Activated B cell treated with CpG ODN at 0.5 μM for 24 hours (primary cell): ENCODE measurements around the gene TRPM4. TPM values are rescaled to one million over a fixed set of nuclear protein-coding genes. Genes with fewer than 3 reads are reported as not detected.

ENCODE experiments used
- ATAC-seq: fragments of 200-7000 bp; cut with Tn5 transposase; one replicate; pipeline ENCODE4 v1.10.0; 2021; ENCODE audit warnings: low read depth, mild to moderate bottlenecking, moderate library complexity
- CTCF ChIA-PET: fragments of 350-600 bp; sonication (Branson Sonifier 250); formaldehyde crosslinking; loops from one replicate; lab custom pipeline; 2021; ENCODE audit warnings: antibody characterized with exemption; lab: Charles Lee
- POLR2A ChIA-PET: fragments of 350-600 bp; sonication (Branson Sonifier 250); formaldehyde crosslinking; loops from one replicate; lab custom pipeline; 2021; ENCODE audit warnings: antibody characterized with exemption; lab: Charles Lee
- DNase-seq: peaks from one replicate; pipeline ENCODE4 v3.0.0; 2022
- H3K27ac Mint-ChIP-seq: one replicate; pipeline ENCODE4 v1.8.0; 2020; ENCODE audit warnings: mixed read lengths
- H3K27me3 Mint-ChIP-seq: one replicate; pipeline ENCODE4 v1.8.0; 2021; ENCODE audit warnings: mixed read lengths
- H3K36me3 Mint-ChIP-seq: one replicate; pipeline ENCODE4 v1.8.0; 2021; ENCODE audit warnings: low read depth, mixed read lengths
- H3K4me1 Mint-ChIP-seq: one replicate; pipeline ENCODE4 v1.8.0; 2021; ENCODE audit warnings: mixed read lengths
- H3K4me3 Mint-ChIP-seq: one replicate; pipeline ENCODE4 v1.8.0; 2020; ENCODE audit warnings: mild to moderate bottlenecking, mixed read lengths
- H3K9me3 Mint-ChIP-seq: one replicate; pipeline ENCODE4 v1.8.0; 2020; ENCODE audit warnings: mixed read lengths
- CTCF ChIP-seq: fragments of 200-600 bp; IDR thresholded peaks from one replicate; pipeline ENCODE4 v1.8.0; 2022; ENCODE audit warnings: antibody characterized with exemption, mild to moderate bottlenecking
- intact Hi-C: fragments of 100-400 bp; cut with micrococcal nuclease; formaldehyde crosslinking; loops from one replicate; pipeline ENCODE4 v1.15.1; 2024
- total RNA-seq: library from RNA; stranded (reverse); gene quantifications from 2 replicates; pipeline ENCODE4 v1.2.3, GENCODE V29; 2022

TRPM4 gene
- total RNA-seq, 1 donor from 2014 or later = not detected

- no peak overlapping the region for H3K4me3 Mint-ChIP-seq
- DNase-seq (no peak), ATAC-seq (no peak)
- H3K27ac Mint-ChIP-seq = no peak overlapping the region
- no peaks in the 10 kb centered on the region for H3K4me1 Mint-ChIP-seq
- no peaks in the 10 kb centered on the region for H3K9me3 Mint-ChIP-seq
- no peaks in the 10 kb centered on the region for H3K36me3 Mint-ChIP-seq
- H3K27me3 Mint-ChIP-seq = peaks cover 22% of the 10 kb centered on the region
- POLR2A ChIA-PET = no interaction called here
- no peak for TF ChIP-seq CTCF
- intact Hi-C loops = no loop called here
- CTCF ChIA-PET = no interaction called here
Measured at GRCh38 chr19:49165111-49165750, 7.6 kb downstream of the TRPM4 start.

GRCh38 chr19:49165865-49166301, 8.3 kb downstream of the TRPM4 start:
- Mint-ChIP-seq H3K27ac (no peak overlapping the region), H3K4me3 (no peak overlapping the region), H3K27me3 (peaks cover 20% of the 10 kb centered on the region), H3K36me3 (no peaks in the 10 kb centered on the region), H3K4me1 (no peaks in the 10 kb centered on the region), H3K9me3 (no peaks in the 10 kb centered on the region)
- DNase-seq (no peak), ATAC-seq (no peak)
- intact Hi-C loops = no loop called here
- CTCF ChIA-PET = no interaction called here
- no peak for TF ChIP-seq CTCF
- POLR2A ChIA-PET = no interaction called here

- Mint-ChIP-seq H3K4me3 (no peak overlapping the region), H3K27ac (no peak overlapping the region), H3K9me3 (no peaks in the 10 kb centered on the region), H3K4me1 (no peaks in the 10 kb centered on the region), H3K36me3 (no peaks in the 10 kb centered on the region), H3K27me3 (peaks cover 18% of the 10 kb centered on the region)
- intact Hi-C loops = no loop called here
- ATAC-seq = no peak
- ChIA-PET POLR2A (no interaction called here), CTCF (no interaction called here)
- no peak for DNase-seq
- no peak for TF ChIP-seq CTCF
Measured at GRCh38 chr19:49167857-49168409, 10.3 kb downstream of the TRPM4 start.

- ChIA-PET CTCF (no interaction called here), POLR2A (no interaction called here)
- TF ChIP-seq CTCF = no peak
- intact Hi-C loops = no loop called here
- H3K27me3 Mint-ChIP-seq = peaks cover 18% of the 10 kb centered on the region
- DNase-seq (no peak), ATAC-seq (no peak)
- H3K36me3 Mint-ChIP-seq = no peaks in the 10 kb centered on the region
- no peak overlapping the region for H3K4me3 Mint-ChIP-seq
- no peaks in the 10 kb centered on the region for H3K4me1 Mint-ChIP-seq
- no peak overlapping the region for H3K27ac Mint-ChIP-seq
- H3K9me3 Mint-ChIP-seq = no peaks in the 10 kb centered on the region
Measured at GRCh38 chr19:49168421-49168820, 10.8 kb downstream of the TRPM4 start.

GRCh38 chr19:49173198-49173597, 15.6 kb downstream of the TRPM4 start:
- Mint-ChIP-seq H3K4me3 (no peak overlapping the region), H3K36me3 (no peaks in the 10 kb centered on the region), H3K27ac (no peak overlapping the region), H3K9me3 (no peaks in the 10 kb centered on the region), H3K4me1 (peaks cover 4% of the 10 kb centered on the region), H3K27me3 (peaks cover 14% of the 10 kb centered on the region)
- ChIA-PET CTCF (no interaction called here), POLR2A (no interaction called here)
- no peak for TF ChIP-seq CTCF
- ATAC-seq (no peak), DNase-seq (no peak)
- intact Hi-C loops = no loop called here
